GM23338 (cell line): Measurements from ENCODE around the gene ZMYND12. TPM values are rescaled to one million over a fixed set of nuclear protein-coding genes. Genes with fewer than 3 reads are reported as not detected.

ENCODE experiments used
- ATAC-seq: fragments of 200-7000 bp; cut with Tn5 transposase; 3 replicates; pipeline ENCODE4 v1.9.1; 2020
- DNase-seq: peaks from one replicate; pipeline ENCODE4 v3.0.0-alpha.2; 2015; ENCODE audit warnings: low spot score
- H2AFZ ChIP-seq: fragments of 200-600 bp; sonication (generic); 2 replicates; pipeline ENCODE4 v1.8.0; 2016; ENCODE audit warnings: antibody characterized with exemption, mild to moderate bottlenecking, moderate library complexity
- H3F3A ChIP-seq: fragments of 200-600 bp; sonication (generic); replicated peaks from 2 replicates; pipeline ENCODE4 v1.8.0; 2017; ENCODE audit warnings: antibody characterized with exemption, mixed run types, low read depth
- H3K27ac ChIP-seq: fragments of 200-600 bp; sonication (generic); 2 replicates; pipeline ENCODE4 v1.6.1; 2016; ENCODE audit warnings: low read depth
- H3K27me3 ChIP-seq: fragments of 200-600 bp; sonication (generic); 2 replicates; pipeline ENCODE4 v1.8.0; 2016; ENCODE audit warnings: mild to moderate bottlenecking, mixed run types, moderate library complexity; ENCODE audit not compliant: insufficient read depth
- H3K36me3 ChIP-seq: fragments of 200-600 bp; sonication (generic); 2 replicates; pipeline ENCODE4 v1.8.0; 2016; ENCODE audit warnings: mild to moderate bottlenecking; ENCODE audit not compliant: insufficient read depth
- H3K4me1 ChIP-seq: fragments of 200-600 bp; sonication (generic); 2 replicates; pipeline ENCODE4 v1.8.0; 2016; ENCODE audit warnings: mild to moderate bottlenecking, moderate library complexity; ENCODE audit not compliant: insufficient read depth
- H3K4me2 ChIP-seq: fragments of 200-600 bp; sonication (generic); 2 replicates; pipeline ENCODE4 v1.7.1; 2017; ENCODE audit warnings: mixed run types
- H3K4me3 ChIP-seq: fragments of 200-600 bp; sonication (generic); 2 replicates; pipeline ENCODE4 v1.6.1; 2016; ENCODE audit warnings: mixed run types
- H3K79me2 ChIP-seq: fragments of 200-600 bp; sonication (generic); replicated peaks from 2 replicates; pipeline ENCODE4 v1.8.0; 2017; ENCODE audit warnings: mild to moderate bottlenecking; ENCODE audit not compliant: insufficient read depth
- H3K9me2 ChIP-seq: fragments of 200-600 bp; sonication (generic); 2 replicates; pipeline ENCODE4 v1.8.0; 2017; ENCODE audit not compliant: insufficient read depth
- H4K20me1 ChIP-seq: fragments of 200-600 bp; sonication (generic); replicated peaks from 2 replicates; pipeline ENCODE4 v1.8.0; 2017; ENCODE audit warnings: mild to moderate bottlenecking; ENCODE audit not compliant: insufficient read depth
- H3K27ac Mint-ChIP-seq: 2 replicates; pipeline ENCODE4 v1.8.0; 2020; ENCODE audit warnings: inconsistent platforms, mild to moderate bottlenecking, moderate library complexity, mixed read lengths
- H3K27me3 Mint-ChIP-seq: 3 replicates; pipeline ENCODE4 v1.8.0; 2022; ENCODE audit warnings: low read depth, mild to moderate bottlenecking, moderate library complexity, mixed read lengths, inconsistent platforms; ENCODE audit not compliant: insufficient read depth, poor library complexity
- H3K36me3 Mint-ChIP-seq: 3 replicates; pipeline ENCODE4 v1.8.0; 2021; ENCODE audit warnings: low read depth, mild to moderate bottlenecking, inconsistent platforms, moderate library complexity, mixed read lengths
- H3K4me1 Mint-ChIP-seq: 3 replicates; pipeline ENCODE4 v1.8.0; 2020; ENCODE audit warnings: mild to moderate bottlenecking, inconsistent platforms, mixed read lengths
- H3K4me3 Mint-ChIP-seq: 3 replicates; pipeline ENCODE4 v1.8.0; 2021; ENCODE audit warnings: moderate library complexity, mild to moderate bottlenecking, inconsistent platforms, mixed read lengths
- H3K9me3 Mint-ChIP-seq: 3 replicates; pipeline ENCODE4 v1.8.0; 2020; ENCODE audit warnings: moderate library complexity, mild to moderate bottlenecking, inconsistent platforms, mixed read lengths
- CREB1 ChIP-seq: fragments of 250-450 bp; sonication (Bioruptor Pico); IDR thresholded peaks from 2 replicates; pipeline ENCODE4 v1.5.0; 2020; ENCODE audit warnings: low read depth, mild to moderate bottlenecking, moderate library complexity
- EZH2 ChIP-seq: fragments of 200-600 bp; sonication (generic); IDR thresholded peaks from one replicate; pipeline ENCODE4 v1.8.0; 2017; ENCODE audit warnings: antibody characterized with exemption, mild to moderate bottlenecking, low read depth; ENCODE audit not compliant: unreplicated experiment
- EZH2phosphoT487 ChIP-seq: fragments of 200-600 bp; sonication (generic); IDR thresholded peaks from one replicate; pipeline ENCODE4 v1.8.1; 2018; ENCODE audit warnings: antibody characterized with exemption; ENCODE audit not compliant: unreplicated experiment
- JUNB ChIP-seq: IDR thresholded peaks from one replicate; pipeline ENCODE4 v1.6.1; 2016; ENCODE audit warnings: antibody characterized with exemption; ENCODE audit not compliant: unreplicated experiment
- NANOG ChIP-seq: IDR thresholded peaks from 2 replicates; pipeline ENCODE4 v1.6.1; 2016; ENCODE audit warnings: antibody characterized with exemption, borderline replicate concordance
- POLR2AphosphoS5 ChIP-seq: IDR thresholded peaks from 2 replicates; pipeline ENCODE4 v1.6.1; 2016; ENCODE audit warnings: antibody characterized with exemption, low read depth
- ZNF114 ChIP-seq: fragments of 250-450 bp; sonication (Bioruptor Pico); IDR thresholded peaks from 2 replicates; pipeline ENCODE4 v1.5.0; 2020; ENCODE audit warnings: mild to moderate bottlenecking, moderate library complexity
- polyA plus RNA-seq: library from polyadenylated mRNA; unstranded; fragments of >200 nt; fragmentation: Nextera tagmentation; extraction: Ambion mirVana; gene quantifications from 2 replicates; pipeline ENCODE4 v1.2.1, GENCODE V29; 2016
- total RNA-seq: library from RNA; depleted of rRNA; stranded (reverse); fragments of >200 nt; shearing (Covaris generic); gene quantifications from 2 replicates; pipeline ENCODE4 v1.2.3, GENCODE V29; 2014
- TF ChIP-seq, protein P1 (sequence below): IDR thresholded peaks from one replicate; pipeline ENCODE4 v1.6.1; 2018; ENCODE audit warnings: antibody characterized with exemption; ENCODE audit not compliant: unreplicated experiment
- TF ChIP-seq, protein P2 (sequence below): fragments of 250-450 bp; sonication (Bioruptor Pico); IDR thresholded peaks from 2 replicates; pipeline ENCODE4 v1.5.0; 2020; ENCODE audit warnings: mild to moderate bottlenecking, moderate library complexity
- TF ChIP-seq, protein P3 (sequence below): IDR thresholded peaks from 2 replicates; pipeline ENCODE4 v1.6.1; 2016; ENCODE audit warnings: antibody characterized with exemption
- TF ChIP-seq, protein P4 (sequence below), 2 experiments: fragments of 200-600 bp in 1 of 2; sonication (generic) in 1 of 2; conservative IDR thresholded peaks; 2 replicates each; pipeline versions ENCODE4 v1.5.1 to v1.6.1; 2016 to 2017; ENCODE audit warnings: antibody characterized with exemption in 2 of 2, low read depth in 2 of 2, mild to moderate bottlenecking in 2 of 2, moderate library complexity in 1 of 2

ZMYND12 gene
- total and polyA plus RNA-seq, 2 experiments from 2014 or later, result 0.16 to 0.63 TPM

DNA sequence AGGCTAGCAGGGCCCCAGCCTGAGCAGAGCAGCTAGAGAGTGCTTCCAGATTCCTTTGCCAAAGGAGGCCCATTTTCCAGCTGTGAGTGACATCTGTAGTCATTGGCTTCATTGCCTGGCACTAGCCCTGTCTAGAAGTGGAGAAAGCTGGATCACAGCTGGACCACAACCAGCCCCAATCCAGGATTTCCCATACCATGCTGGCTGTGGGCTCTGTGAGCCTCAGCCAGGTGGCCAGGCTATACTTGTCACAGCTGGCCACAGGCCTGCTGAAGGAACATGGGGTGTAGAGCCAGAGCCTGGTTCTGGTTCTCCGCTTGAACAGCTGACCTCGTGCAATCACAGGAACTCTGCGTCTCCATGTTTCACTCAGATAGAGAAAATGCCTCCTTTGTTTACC is 38.7 kb downstream of the ZMYND12 start:
- peaks cover 11% of the 10 kb centered on the region for H3K27me3 Mint-ChIP-seq
- TF ChIP-seq, protein P1, sequence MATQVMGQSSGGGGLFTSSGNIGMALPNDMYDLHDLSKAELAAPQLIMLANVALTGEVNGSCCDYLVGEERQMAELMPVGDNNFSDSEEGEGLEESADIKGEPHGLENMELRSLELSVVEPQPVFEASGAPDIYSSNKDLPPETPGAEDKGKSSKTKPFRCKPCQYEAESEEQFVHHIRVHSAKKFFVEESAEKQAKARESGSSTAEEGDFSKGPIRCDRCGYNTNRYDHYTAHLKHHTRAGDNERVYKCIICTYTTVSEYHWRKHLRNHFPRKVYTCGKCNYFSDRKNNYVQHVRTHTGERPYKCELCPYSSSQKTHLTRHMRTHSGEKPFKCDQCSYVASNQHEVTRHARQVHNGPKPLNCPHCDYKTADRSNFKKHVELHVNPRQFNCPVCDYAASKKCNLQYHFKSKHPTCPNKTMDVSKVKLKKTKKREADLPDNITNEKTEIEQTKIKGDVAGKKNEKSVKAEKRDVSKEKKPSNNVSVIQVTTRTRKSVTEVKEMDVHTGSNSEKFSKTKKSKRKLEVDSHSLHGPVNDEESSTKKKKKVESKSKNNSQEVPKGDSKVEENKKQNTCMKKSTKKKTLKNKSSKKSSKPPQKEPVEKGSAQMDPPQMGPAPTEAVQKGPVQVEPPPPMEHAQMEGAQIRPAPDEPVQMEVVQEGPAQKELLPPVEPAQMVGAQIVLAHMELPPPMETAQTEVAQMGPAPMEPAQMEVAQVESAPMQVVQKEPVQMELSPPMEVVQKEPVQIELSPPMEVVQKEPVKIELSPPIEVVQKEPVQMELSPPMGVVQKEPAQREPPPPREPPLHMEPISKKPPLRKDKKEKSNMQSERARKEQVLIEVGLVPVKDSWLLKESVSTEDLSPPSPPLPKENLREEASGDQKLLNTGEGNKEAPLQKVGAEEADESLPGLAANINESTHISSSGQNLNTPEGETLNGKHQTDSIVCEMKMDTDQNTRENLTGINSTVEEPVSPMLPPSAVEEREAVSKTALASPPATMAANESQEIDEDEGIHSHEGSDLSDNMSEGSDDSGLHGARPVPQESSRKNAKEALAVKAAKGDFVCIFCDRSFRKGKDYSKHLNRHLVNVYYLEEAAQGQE, result no peak
- TF ChIP-seq, protein P2, sequence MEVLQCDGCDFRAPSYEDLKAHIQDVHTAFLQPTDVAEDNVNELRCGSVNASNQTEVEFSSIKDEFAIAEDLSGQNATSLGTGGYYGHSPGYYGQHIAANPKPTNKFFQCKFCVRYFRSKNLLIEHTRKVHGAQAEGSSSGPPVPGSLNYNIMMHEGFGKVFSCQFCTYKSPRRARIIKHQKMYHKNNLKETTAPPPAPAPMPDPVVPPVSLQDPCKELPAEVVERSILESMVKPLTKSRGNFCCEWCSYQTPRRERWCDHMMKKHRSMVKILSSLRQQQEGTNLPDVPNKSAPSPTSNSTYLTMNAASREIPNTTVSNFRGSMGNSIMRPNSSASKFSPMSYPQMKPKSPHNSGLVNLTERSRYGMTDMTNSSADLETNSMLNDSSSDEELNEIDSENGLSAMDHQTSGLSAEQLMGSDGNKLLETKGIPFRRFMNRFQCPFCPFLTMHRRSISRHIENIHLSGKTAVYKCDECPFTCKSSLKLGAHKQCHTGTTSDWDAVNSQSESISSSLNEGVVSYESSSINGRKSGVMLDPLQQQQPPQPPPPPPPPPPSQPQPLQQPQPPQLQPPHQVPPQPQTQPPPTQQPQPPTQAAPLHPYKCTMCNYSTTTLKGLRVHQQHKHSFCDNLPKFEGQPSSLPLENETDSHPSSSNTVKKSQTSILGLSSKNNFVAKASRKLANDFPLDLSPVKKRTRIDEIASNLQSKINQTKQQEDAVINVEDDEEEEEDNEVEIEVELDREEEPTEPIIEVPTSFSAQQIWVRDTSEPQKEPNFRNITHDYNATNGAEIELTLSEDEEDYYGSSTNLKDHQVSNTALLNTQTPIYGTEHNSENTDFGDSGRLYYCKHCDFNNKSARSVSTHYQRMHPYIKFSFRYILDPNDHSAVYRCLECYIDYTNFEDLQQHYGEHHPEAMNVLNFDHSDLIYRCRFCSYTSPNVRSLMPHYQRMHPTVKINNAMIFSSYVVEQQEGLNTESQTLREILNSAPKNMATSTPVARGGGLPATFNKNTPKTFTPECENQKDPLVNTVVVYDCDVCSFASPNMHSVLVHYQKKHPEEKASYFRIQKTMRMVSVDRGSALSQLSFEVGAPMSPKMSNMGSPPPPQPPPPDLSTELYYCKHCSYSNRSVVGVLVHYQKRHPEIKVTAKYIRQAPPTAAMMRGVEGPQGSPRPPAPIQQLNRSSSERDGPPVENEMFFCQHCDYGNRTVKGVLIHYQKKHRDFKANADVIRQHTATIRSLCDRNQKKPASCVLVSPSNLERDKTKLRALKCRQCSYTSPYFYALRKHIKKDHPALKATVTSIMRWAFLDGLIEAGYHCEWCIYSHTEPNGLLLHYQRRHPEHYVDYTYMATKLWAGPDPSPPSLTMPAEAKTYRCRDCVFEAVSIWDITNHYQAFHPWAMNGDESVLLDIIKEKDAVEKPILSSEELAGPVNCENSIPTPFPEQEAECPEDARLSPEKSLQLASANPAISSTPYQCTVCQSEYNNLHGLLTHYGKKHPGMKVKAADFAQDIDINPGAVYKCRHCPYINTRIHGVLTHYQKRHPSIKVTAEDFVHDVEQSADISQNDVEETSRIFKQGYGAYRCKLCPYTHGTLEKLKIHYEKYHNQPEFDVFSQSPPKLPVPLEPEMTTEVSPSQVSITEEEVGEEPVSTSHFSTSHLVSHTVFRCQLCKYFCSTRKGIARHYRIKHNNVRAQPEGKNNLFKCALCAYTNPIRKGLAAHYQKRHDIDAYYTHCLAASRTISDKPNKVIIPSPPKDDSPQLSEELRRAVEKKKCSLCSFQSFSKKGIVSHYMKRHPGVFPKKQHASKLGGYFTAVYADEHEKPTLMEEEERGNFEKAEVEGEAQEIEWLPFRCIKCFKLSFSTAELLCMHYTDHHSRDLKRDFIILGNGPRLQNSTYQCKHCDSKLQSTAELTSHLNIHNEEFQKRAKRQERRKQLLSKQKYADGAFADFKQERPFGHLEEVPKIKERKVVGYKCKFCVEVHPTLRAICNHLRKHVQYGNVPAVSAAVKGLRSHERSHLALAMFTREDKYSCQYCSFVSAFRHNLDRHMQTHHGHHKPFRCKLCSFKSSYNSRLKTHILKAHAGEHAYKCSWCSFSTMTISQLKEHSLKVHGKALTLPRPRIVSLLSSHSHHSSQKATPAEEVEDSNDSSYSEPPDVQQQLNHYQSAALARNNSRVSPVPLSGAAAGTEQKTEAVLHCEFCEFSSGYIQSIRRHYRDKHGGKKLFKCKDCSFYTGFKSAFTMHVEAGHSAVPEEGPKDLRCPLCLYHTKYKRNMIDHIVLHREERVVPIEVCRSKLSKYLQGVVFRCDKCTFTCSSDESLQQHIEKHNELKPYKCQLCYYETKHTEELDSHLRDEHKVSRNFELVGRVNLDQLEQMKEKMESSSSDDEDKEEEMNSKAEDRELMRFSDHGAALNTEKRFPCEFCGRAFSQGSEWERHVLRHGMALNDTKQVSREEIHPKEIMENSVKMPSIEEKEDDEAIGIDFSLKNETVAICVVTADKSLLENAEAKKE (CRISPR knock-in tag), result no peak
- TF ChIP-seq JUNB, result no peak
- TF ChIP-seq CREB1 (CRISPR knock-in tag), result no peak
- TF ChIP-seq POLR2AphosphoS5, result no peak
- TF ChIP-seq, protein P3, sequence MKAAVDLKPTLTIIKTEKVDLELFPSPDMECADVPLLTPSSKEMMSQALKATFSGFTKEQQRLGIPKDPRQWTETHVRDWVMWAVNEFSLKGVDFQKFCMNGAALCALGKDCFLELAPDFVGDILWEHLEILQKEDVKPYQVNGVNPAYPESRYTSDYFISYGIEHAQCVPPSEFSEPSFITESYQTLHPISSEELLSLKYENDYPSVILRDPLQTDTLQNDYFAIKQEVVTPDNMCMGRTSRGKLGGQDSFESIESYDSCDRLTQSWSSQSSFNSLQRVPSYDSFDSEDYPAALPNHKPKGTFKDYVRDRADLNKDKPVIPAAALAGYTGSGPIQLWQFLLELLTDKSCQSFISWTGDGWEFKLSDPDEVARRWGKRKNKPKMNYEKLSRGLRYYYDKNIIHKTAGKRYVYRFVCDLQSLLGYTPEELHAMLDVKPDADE, result no peak
- TF ChIP-seq EZH2, result no peak
- no peak for TF ChIP-seq EZH2phosphoT487
- TF ChIP-seq ZNF114 (CRISPR knock-in tag), result no peak
- TF ChIP-seq, protein P4, sequence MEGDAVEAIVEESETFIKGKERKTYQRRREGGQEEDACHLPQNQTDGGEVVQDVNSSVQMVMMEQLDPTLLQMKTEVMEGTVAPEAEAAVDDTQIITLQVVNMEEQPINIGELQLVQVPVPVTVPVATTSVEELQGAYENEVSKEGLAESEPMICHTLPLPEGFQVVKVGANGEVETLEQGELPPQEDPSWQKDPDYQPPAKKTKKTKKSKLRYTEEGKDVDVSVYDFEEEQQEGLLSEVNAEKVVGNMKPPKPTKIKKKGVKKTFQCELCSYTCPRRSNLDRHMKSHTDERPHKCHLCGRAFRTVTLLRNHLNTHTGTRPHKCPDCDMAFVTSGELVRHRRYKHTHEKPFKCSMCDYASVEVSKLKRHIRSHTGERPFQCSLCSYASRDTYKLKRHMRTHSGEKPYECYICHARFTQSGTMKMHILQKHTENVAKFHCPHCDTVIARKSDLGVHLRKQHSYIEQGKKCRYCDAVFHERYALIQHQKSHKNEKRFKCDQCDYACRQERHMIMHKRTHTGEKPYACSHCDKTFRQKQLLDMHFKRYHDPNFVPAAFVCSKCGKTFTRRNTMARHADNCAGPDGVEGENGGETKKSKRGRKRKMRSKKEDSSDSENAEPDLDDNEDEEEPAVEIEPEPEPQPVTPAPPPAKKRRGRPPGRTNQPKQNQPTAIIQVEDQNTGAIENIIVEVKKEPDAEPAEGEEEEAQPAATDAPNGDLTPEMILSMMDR (conservative IDR thresholded peaks at IDR 0.05; ENCODE audit: low read depth in 2 of 2), result no peak
- TF ChIP-seq NANOG, result no peak
- no peak for DNase-seq
- H3K4me3 ChIP-seq, result no peak overlapping the region
- 0 out of 3 replicates have a peak, but pooled peaks have one; percentile 11 for ATAC-seq
- no peak overlapping the region for H3K27ac Mint-ChIP-seq
- no peaks in the 10 kb centered on the region for H3F3A ChIP-seq
- H3K4me2 ChIP-seq, result peak overlapping the region; percentile 8; the same call in 1 of the 2 replicates
- peaks cover 42% of the 10 kb centered on the region for H3K4me1 Mint-ChIP-seq
- H2AFZ ChIP-seq, result no peak overlapping the region
- no peaks in the 10 kb centered on the region for H3K79me2 ChIP-seq
- H4K20me1 ChIP-seq, result no peaks in the 10 kb centered on the region
- H3K9me2 ChIP-seq, result no peaks in the 10 kb centered on the region
- no peak overlapping the region for H3K4me3 Mint-ChIP-seq
- no peak overlapping the region for H3K27ac ChIP-seq
- H3K27me3 ChIP-seq, result no peaks in the 10 kb centered on the region
- H3K36me3 Mint-ChIP-seq, result no peaks in the 10 kb centered on the region
- no peaks in the 10 kb centered on the region for H3K36me3 ChIP-seq
- no peaks in the 10 kb centered on the region for H3K9me3 Mint-ChIP-seq
- peaks cover 27% of the 10 kb centered on the region for H3K4me1 ChIP-seq
